Stimulated activated CD4-positive, alpha-beta T cell treated with anti-CD3 and anti-CD28 coated beads, Interleukin-4, amount 100 ng/mL, for 48 hours (primary cell): ENCODE data around the gene MYO18B.

Source experiments
- DNase-seq, 2 donors: peaks; one replicate each; pipeline ENCODE4 v3.0.0-alpha.2; 2020; ENCODE audit warnings: low read depth in 2 of 2

The MYO18B gene

DNA sequence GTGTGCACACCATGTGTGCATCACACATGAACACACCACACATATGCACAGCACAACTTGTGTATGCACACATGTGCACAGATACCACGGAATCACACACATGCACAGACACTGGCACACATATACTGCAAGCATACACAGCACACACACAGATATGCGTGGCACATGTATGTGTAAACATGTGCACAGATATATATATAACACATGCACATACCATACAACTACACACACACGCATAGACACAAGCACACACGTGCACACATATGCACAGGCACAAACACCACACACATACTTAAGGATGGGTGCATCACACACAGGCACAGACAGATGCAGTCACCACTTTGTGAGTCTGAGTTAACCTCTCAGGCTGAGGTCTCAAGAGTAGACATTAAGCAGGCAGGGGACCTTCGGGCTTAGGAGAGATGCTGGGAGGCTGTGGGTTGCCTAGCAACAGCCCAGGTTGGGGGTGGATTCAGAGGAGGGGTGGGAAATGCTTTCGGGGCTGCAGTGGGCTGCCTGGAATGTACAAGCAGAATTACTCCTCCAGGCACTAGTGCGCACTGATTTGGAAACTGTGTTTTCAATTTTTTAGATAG is 82.9 kb downstream of the MYO18B start:
- no peak for DNase-seq

DNA sequence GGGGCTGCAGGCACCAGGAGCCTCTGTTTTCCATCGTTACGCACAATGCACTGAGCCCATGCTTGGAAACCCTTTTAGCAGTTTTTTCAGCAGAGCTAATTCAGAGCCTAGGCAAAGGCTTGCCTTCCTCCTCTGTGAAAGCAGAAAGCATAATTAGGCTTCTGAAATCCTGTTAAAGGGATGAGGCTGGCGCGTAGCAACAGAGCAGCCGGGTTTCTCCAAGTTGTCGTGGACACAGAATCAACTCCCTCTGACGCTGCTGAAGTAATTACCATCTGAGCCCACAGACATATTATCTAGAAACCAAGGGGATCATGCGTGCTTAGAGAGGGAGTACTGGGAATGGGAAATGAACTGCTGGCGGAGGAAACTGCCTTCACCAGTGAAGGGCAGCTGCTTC is 85.4 kb downstream of the MYO18B start:
- no peak for DNase-seq

DNA sequence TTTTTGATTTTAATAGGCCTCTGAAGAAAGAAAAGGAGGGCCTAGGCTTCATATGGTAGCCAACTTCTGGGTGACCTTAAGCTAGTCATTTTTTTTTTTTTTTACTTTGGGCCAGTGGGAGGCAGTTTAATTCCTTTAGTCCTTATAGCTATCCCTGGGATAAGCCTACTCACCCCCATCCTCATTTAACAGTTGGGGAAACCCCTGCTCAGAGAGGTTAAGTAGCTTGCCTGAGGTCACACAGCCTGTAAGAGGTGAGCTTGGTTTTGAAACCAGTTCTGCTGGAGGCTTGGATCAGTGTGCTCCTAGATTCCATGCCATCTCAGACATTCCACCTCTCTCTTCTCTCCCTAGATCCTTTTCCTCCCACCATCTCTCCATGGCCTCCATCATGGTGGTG is 86.4 kb downstream of the MYO18B start:
- DNase-seq, result no peak

DNA sequence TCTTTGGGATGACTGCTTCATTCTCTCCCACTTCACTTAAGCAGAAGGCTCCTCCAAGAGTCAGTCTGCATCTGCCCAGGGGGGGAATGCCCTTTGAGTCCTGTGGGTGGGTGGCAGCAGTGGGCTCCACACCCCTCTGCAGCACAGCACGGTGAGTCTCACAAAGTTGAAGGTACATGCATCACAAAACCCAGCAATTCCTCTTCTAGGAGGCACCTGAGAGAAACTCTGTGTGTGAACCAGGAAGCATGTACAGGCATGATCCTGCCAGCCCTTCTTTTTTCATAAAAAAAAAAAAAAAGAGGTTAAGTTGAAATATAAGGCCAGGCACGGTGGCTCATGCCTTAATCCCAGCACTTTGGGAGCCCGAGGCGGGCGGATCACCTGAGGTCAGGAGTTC is 87.2 kb downstream of the MYO18B start:
- no peak for DNase-seq

DNA sequence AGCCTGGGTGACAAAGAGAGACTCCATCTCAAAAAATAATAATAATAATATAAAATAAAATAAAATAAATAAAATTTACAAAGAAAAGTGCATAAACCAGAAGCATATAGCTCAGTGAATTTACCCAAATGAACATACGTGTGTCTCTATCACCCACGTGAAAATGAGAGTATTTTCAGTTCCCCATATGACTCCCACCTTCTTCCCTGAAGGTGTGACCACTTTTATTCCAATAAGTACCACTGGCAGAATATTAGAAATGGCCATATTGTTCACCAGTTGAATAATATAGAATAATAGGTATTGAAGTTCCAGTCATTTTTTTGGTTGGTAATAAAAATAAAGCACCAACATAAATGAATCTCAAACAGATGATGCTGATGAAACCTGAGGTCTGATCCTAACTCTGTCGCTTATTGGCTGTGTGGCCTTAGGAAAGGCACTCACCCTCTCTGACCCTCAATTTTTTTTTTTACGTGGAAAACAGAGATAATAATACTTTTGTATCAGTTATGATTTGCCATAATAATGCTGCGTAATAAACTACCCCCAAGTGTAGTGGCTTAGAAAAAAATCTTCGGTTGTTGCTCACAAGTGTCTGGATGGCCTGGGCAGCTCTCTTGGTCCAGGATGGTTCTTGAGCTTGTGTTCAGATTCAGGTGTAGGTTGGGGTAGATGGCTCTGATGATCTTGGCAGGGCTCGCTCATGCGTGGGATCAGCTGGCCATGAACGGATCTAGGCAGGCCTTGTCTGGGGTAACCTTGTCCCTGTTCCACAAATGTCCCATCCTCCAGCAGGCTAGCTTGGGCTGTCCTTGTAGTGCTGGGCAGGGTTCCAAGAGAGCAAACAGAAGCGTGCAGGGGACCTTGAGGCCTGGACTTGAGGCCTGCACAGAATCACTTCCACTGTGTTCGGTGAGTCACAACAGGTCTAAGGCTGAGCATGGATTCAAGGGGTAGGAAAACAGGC is 88.1 kb downstream of the MYO18B start:
- DNase-seq, result no peak

DNA sequence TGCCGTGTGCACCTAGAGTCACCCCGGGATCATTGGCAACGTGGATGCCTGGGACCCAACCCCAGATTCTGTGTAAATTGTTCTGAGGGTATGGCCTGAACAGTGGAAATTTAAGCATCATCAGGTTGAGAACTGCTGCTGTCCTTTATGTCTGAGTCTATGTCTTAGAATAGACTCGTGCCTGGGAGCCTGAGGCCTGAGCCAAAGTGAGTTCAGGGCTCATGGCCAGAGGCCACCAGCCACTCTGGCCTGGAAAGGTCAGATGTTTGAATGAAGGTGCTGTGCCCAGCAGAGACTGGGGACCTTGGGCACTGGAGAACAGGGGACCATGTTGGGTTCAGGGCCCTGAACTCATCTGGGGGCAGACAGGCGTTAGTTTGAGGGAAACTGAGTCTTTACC is 91.1 kb downstream of the MYO18B start:
- no peak for DNase-seq

DNA sequence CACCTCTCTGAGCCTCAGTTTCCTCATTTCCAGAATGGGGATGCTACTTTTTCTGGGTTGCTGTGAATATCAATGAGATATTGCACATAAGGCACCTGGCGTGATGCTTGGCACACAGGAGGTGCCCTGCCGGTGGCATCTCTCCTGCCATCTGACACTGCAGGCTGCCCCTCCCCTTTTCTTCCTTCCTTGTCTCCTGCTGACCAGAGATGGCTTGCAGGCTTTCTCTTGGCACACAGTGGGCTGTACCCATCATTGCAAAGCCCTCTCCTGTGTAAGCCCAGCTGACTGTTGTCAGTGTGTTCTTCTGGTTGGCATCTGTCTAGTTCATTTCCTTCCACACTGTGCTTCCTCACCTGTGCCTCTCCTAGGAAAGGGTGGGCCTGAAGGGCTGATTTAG is 91.7 kb downstream of the MYO18B start:
- no peak for DNase-seq

DNA sequence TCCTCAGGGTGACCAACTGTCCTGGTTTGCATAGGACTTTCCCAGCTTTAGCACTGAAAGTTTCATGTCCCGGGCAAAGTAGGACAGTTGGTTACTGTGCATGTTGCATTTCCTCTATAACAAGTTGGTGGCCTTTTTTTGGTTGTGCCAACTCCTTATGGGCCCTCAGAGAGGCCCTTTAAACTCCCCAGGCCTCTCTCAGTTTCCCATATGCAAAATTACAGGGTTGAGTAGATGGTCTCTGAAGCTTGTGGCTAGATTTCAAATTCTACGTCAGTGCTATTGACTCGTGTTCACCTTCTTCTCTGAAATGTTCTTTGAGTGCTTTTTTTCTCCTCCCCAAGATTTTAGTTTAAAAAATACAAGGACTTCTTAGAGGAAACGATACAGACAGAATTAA is 92.5 kb downstream of the MYO18B start:
- no peak for DNase-seq

DNA sequence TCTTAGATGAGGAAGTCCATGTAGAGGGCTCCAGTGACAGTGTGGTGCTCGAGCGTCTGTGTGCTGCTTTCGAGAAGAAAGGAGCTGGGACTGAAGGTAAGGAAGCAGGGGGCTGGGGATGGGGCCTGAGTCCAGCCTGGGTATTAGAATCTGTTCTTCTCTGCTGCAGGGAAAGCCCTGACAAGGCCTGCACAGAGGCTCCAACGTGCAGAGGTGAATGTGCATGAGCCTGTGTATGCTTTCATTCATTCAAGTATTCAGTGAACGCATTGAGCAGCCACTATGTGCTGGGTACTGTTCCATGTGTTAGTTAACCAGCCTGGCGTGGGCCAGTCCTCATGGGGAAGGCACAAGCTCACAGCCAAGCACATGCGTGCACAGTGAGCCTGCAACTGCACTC is 93.4 kb downstream of the MYO18B start:
- no peak for DNase-seq

DNA sequence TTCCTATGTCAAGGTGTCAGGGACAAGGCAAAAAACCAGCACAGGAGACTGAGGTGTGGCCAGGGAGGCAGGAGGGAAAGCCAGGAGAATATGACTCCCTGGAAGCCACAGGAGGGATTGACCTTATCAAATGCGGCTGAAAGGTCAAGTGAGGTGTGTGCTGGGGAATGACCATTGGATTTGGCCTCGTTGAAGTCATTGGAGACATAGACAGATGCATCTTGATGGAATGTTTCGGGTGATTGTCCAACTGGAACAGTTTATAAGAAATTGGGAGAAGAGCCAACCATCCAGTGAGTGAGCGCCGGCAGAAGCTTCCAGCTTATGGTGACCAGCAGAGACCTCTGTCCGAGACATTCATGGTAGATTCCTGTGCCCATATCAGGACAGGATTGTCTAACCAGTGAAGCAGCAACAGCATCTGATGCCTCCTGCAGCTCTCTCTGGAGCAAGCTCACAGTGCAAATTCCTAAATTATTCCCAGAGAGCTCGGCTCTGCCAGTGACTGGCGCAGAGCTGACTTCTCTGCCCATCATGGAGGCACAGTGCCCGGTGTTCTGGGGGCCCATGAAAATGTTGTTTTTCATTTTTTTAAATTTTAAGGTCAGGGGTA is 95.4 kb downstream of the MYO18B start:
- no peak for DNase-seq

DNA sequence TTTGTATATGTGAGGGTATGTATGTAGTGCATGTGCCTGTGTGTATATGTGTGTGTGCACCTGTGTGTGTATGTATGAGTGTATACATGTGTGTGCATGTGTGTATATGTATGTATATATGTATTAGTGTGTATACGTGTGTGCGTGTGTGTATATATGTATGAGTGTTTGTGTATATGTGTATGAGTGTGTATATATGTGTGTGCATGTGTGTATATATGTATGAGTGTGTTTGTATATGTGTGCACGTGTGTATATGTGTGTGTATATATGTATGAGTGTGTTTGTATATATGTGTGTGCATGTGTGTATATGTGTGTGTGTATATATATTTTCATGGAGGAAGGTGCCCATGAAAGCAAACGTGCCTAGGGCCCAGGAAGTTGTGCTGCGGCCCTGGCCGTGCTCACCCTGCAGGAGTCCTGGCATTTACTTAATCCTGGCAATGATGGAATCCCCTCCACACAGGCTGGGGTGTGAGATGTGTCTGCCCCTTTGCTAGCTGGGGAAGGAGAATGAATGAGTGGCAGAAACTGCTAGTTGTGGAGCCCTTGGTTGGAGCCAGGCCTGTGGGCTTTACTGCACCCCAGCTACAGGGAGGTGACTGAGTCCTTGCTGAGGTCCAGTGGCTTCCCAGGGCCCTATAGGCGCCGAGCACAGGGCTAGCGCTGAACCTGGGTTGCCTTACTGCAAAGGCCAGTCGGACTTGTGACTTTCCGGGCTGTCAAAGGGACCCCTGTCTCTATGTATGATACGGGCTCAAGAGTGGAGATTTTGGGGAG is 97.2 kb downstream of the MYO18B start:
- no peak for DNase-seq

DNA sequence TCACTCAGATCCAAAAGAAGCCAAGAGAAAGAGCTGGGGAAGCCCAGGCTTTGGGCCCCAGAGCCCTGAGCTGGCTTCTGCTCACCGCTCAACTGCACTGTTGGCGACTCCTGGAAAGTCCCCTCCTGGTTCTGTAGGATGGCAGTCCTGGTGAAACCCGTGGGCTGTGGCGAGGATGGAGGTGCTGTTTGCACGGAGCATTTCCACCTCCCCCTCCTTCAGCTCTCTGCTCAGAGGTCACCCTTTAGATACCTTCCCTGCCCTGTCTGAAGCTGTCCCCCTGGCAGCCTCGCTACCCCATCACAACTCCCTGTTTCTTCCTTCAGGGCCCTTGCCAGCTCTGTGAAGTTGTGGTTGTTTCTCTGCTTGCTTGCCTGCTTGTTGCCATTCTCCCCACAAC is 97.8 kb downstream of the MYO18B start:
- no peak for DNase-seq

DNA sequence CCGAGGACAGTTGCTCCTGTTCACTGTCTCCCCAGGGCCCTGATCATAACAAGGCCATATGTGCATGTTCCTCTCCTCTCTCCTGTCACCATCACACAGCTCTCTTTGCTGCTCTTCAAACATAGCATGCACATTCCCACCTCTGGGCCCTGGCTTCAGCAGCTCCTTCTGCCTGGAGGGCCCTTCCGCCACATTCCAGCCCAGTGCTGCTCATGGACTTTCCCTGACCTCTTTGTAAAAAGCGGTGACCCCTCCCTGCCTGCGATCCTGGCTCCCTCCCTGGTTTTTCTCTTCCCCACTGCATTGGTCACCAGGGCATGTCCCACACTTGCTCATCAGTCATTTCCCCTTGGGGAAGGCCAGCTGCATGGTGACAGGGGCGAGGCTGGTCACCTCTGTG is 98.2 kb downstream of the MYO18B start:
- no peak for DNase-seq

DNA sequence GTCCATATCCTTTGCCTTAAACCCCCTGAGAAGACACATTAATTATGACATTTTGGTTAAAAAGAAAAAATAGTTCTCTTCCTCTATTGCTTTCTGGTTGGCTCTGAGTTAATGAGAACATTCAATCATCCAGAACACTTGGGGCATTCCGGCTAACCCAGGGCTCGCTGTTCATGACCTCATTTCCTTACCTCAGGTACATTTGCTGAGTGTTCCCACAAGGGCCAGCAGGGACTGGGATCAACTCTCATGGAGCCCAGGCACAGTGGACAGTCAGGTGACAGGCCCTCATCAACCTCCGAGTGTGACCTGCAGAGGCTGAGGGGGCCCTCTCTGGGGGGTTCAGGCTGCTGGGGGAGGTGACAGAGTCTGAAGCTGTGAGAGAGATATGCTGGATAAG is 98.9 kb downstream of the MYO18B start:
- no peak for DNase-seq

DNA sequence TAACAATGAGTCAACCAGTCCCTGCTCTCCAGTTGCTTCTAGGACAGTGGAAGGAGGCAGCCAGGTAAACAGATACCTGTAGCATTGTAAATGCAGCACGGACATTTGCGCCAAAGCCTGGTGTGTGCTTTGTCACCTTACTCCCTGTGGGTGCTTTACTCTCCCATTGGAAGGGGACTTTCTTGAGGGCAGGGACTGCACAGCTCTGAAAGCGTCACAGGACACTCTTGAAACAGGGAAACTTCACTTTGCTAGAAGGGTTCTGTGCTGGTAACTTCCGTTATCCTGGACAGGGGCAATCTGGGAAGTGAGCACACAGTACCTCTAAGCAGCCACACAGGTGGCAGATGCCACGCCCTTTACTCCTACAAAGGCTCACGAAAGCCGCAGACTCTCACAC is 99.8 kb downstream of the MYO18B start:
- DNase-seq, result no peak

DNA sequence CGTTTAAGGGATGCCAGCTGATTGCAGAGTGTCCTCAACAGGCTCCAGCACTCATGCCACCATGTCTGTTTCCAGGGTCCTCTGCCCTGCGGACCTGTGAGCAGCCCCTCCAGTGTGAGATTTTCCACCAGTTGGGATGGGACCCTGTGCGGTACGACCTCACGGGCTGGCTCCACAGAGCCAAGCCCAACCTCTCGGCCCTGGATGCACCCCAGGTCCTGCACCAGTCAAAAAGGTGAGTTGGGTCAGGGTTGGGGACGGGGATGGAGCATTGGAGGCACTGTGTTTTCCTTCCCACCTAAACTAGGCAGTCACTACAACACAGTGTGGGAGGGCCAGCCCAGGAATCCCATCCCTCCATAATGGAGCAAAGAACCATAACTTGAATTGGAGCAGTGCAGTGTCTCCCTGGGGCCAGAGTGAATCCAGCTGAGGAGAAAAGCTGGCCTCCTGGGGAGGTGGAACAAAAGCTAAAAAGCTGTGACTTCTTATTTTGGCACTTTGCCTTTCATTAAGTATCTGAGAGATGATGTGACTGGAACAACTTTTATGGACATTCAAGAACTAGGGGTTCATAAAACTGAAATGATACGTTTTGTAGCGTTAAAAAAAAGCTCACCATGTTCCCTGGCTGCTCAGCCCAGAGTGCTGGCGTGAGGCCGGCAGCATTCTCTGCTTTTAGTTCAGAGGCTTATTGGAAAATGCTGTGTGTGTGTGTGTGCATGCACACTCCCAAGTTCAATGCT is 101.8 kb downstream of the MYO18B start:
- DNase-seq, result no peak

DNA sequence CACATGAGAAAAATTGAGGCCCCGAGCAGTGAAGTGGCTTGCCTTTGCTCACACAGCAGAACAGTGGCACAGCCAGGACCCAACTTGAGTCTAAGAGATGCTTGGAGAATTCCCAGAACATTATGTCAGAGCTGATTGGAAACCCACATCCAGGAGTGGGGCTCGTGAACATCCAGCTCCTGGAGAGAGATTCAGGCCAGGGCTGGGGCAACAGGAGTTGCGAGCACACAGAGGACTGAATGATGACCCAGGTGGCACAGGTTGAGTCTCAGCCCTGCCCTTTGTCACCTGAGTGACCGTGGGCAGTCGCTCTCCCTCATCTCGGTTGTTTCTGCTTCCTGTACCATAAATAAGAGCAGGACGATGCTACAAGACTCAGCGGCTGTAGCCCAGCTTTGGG is 102.6 kb downstream of the MYO18B start:
- DNase-seq, result no peak

DNA sequence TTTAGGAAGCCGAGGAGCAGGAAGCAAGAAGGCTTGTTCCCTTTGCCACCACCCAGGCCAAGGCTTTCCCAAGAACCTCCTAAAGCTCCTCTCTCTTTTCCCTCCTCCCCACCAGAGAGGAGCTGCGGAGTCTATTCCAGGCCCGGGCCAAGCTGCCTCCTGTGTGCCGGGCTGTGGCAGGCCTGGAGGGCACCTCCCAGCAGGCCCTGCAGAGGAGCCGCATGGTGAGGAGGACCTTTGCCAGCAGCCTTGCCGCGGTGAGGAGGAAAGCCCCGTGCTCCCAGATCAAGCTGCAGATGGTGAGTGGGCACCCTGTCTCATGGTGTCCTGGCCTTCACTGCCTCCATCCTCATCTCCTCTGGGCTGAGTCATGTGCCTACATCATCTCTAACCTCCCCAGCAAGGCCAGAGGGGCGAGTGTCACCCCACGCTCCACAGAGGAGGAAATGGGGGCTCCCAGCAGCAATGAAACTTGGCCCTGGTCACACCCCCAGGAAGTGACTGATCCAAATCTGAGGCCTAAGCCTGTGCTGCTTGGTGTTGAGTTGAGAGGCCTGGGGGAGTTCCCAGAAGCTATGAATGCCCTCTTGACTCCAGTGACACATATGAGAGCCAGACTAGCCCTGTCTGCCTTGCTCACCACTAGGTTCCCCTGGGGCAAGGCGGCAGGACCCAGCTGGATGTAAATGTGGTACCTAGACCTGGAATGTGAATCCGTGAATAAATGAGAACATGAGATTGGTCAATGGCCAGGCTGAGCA is 104.2 kb downstream of the MYO18B start:
- DNase-seq, result no peak

DNA sequence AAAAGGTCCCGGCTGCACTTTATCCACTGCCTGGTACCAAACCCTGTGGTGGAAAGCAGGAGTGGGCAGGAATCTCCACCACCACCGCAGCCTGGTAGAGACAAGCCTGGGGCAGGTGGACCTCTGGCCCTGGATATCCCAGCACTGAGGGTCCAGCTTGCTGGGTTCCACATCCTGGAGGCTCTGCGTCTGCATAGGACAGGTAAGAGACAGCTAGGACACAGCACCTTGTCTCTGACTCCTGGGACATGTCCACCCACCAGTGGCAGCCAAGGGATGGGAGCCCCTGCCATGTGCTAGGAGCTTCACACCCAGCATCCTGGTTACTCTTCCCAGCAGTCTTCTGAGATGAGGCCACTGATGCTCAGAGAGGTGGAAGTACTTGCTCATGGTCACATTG is 105.5 kb downstream of the MYO18B start:
- no peak for DNase-seq

DNA sequence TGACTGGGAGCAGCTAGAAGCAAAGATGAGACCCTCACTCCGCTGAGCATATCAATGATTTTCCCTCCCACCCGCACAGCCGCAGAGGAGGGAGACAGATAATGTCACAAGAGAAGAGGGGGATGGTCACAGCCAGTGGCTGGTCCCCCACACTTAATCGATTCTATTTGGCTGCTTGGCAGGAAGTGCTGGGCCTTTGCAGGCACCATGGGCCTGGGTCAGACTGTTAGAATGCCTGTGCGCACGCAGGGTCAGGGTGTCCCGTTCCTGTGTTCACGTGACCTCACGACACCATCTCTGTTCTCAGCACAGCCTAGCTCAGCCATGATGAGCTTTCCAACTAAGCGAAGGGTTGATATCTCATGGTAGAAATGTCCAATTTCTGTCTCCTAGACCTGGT is 107.0 kb downstream of the MYO18B start:
- DNase-seq, result no peak

DNA sequence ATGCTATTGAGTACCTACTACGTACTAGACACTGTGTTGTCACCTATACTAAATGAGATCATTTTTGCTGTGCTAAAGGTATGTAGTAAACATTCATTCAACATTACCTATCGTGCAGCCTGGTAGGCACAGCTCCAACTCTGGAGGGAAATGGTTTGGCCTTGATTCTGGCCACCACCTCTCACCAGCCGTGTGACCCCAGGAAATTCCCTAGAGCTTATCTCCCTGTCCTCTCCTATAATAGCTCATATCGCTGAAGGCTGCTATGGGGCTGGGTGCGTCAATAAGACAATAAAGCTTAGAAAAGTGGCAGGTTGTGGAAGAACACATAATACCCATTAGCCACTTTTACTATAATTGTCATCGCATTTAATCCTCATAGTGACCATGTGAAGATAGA is 107.5 kb downstream of the MYO18B start:
- DNase-seq, result no peak
